Suprapubic skin (tissue), 3 donors: ENCODE data around the gene PDE7B.

Experiments
- CTCF ChIP-seq, 2 donors: fragments of 200-600 bp in 1 of 2; fragments of 450-650 bp in 1 of 2; sonication (generic) in 1 of 2; IDR thresholded peaks; one replicate each; pipeline ENCODE4 v1.5.1; 2016 to 2019; ENCODE audit warnings: antibody characterized with exemption in 2 of 2, mild to moderate bottlenecking in 1 of 2, moderate library complexity in 1 of 2
- EP300 ChIP-seq: sonication (generic); formaldehyde crosslinking; IDR thresholded peaks from one replicate; pipeline ENCODE4 v1.6.1; 2017; ENCODE audit warnings: antibody characterized with exemption
- POLR2A ChIP-seq, 2 donors: fragments of 450-650 bp; IDR thresholded peaks; one replicate each; pipeline ENCODE4 v1.6.1; 2017; ENCODE audit warnings: antibody characterized with exemption in 2 of 2, mild to moderate bottlenecking in 2 of 2, moderate library complexity in 2 of 2

- TF ChIP-seq CTCF (IDR thresholded peaks at IDR 0.05): no peak
- no peak for TF ChIP-seq EP300
- no peak for TF ChIP-seq POLR2A (IDR thresholded peaks at IDR 0.05)
Observed at GRCh38 chr6:135955099-135955498, 103.6 kb downstream of the PDE7B start.
